ENCODE data around the gene TNFRSF4.

Gene TNFRSF4

GRCh38 chr1:1215881-1216605, 2.1 kb upstream of the TNFRSF4 start:
- no peak overlapping the region for H3K27ac ChIP-seq
- TF ChIP-seq, protein P1, sequence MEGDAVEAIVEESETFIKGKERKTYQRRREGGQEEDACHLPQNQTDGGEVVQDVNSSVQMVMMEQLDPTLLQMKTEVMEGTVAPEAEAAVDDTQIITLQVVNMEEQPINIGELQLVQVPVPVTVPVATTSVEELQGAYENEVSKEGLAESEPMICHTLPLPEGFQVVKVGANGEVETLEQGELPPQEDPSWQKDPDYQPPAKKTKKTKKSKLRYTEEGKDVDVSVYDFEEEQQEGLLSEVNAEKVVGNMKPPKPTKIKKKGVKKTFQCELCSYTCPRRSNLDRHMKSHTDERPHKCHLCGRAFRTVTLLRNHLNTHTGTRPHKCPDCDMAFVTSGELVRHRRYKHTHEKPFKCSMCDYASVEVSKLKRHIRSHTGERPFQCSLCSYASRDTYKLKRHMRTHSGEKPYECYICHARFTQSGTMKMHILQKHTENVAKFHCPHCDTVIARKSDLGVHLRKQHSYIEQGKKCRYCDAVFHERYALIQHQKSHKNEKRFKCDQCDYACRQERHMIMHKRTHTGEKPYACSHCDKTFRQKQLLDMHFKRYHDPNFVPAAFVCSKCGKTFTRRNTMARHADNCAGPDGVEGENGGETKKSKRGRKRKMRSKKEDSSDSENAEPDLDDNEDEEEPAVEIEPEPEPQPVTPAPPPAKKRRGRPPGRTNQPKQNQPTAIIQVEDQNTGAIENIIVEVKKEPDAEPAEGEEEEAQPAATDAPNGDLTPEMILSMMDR (conservative IDR thresholded peaks at IDR 0.05) = no peak
- no peak for TF ChIP-seq ZFX (IDR thresholded peaks at IDR 0.05)

- TF ChIP-seq, protein P1 (conservative IDR thresholded peaks at IDR 0.05) = no peak
- no peak for TF ChIP-seq ZFX (IDR thresholded peaks at IDR 0.05)
- no peak overlapping the region for H3K27ac ChIP-seq
Measured at GRCh38 chr1:1215080-1215676, 1.2 kb upstream of the TNFRSF4 start.

DNA sequence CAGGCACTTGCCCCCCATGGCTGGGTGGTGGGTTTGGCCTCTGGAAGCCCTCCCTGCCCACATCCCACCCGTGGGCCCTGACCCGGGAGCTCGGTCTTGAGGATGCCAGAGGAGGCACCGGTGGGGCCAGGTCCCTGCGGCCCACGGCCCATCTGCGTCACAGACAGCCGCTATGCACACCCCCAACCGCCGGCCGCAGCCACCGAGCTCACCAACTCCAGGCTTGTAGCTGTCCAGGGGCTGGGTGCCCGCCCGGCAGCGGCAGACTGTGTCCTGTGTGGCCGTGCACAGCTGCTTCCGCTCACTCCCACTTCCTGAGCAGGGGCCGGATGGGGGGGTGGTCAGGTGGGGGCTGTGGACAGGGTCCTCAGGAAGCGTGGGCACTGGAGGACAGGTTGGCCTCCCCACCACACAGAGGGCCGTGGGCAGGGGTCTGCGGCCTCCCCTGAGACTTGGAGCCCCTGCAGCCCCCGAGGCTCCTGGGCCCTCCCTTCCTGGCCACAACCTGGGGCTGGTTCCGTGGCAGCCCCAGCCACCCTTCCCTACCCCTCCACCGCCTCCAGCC, 1.1 kb downstream of the TNFRSF4 start:
- TF ChIP-seq ZFX (IDR thresholded peaks at IDR 0.05) = no peak
- TF ChIP-seq, protein P1 (conservative IDR thresholded peaks at IDR 0.05) = no peak
- H3K27ac ChIP-seq = no peak overlapping the region

DNA sequence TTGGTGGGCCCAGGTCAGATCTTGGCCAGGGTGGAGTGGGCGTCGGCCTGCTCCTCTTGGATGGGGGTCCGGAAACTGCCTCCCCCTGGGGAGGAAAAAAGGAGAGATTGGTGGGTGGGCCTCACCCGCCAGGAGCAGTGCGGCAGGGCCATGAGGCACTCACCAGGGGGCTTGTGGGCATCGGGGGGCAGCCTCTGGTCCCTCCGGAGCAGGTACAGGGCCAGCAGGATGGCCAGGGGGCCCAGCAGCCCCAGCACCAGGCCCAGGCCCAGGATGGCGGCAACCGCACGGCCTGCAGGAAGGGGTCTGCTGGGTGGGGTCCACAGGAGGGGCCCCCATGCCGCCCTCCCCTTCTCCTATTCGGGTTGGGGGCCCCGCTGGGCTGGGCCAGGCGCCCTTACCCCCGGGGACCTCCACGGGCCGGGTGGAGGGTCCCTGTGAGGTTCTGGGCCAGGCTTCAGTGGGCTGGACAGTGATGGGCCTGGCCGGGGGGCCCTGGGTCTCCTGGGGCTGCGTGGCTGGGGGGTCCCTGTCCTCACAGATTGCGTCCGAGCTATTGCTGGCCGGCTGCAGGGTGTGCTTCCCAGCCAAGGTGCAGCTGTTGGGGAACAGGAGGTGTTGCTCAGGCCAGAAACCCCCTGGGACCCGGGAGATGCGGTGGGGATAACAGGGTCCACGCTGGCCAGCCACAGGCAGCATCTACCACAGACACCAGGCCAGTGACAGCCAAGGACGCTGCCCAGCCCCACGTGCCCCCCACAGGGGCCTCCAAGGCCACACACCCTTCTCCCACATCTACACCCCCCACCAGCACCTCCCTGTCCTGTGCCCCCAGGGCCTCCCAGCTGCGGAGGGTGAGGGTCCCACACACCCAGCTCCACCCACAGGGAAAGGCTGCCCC, 2.2 kb downstream of the TNFRSF4 start:
- no peak for TF ChIP-seq ZFX (IDR thresholded peaks at IDR 0.05)
- no peak overlapping the region for H3K27ac ChIP-seq

- TF ChIP-seq, protein P1 (conservative IDR thresholded peaks at IDR 0.05) = no peak
- no peak for TF ChIP-seq ZFX (IDR thresholded peaks at IDR 0.05)
- no peak overlapping the region for H3K27ac ChIP-seq
Measured at GRCh38 chr1:1210726-1211540, 3.0 kb downstream of the TNFRSF4 start.

- TF ChIP-seq ZFX (IDR thresholded peaks at IDR 0.05) = no peak
- TF ChIP-seq, protein P1 (conservative IDR thresholded peaks at IDR 0.05) = no peak
- no peak overlapping the region for H3K27ac ChIP-seq
Measured at GRCh38 chr1:1208713-1209433, 5.1 kb downstream of the TNFRSF4 start.
